HEK293 (cell line): Measurements from ENCODE around the gene UPP1.

Experiments used
- CTCF ChIA-PET: fragments of 350-600 bp; formaldehyde crosslinking; extraction: SDS; loops from one replicate; lab custom pipeline; 2021; ENCODE audit warnings: antibody characterized with exemption; lab: Yijun Ruan, JAX
- POLR2A ChIA-PET: fragments of 300-600 bp; formaldehyde crosslinking; extraction: SDS; loops from one replicate; lab custom pipeline; 2020; ENCODE audit warnings: antibody characterized with exemption, inconsistent platforms; lab: Yijun Ruan, JAX
- H3K27ac ChIP-seq: fragments of 200-500 bp; sonication (Bioruptor generic); 2 replicates; pipeline ENCODE4 v1.5.1; 2014; ENCODE audit warnings: low read depth, low read length, control low read depth, inconsistent platforms; ENCODE audit errors: extremely low read depth
- H3K36me3 ChIP-seq, 2 experiments: fragments of 200-500 bp in 1 of 2; sonication (Bioruptor generic) in 1 of 2; 1 replicate in 1 of 2; 2 replicates in 1 of 2; pipeline ENCODE4 v1.5.1; 2014 to 2017; ENCODE audit warnings: inconsistent platforms in 2 of 2, low read length in 2 of 2; ENCODE audit not compliant: control insufficient read depth in 2 of 2, insufficient read depth in 1 of 2
- H3K4me1 ChIP-seq: fragments of 200-500 bp; sonication (Bioruptor generic); 2 replicates; pipeline ENCODE4 v1.5.1; 2014; ENCODE audit warnings: mild to moderate bottlenecking, low read length, inconsistent platforms; ENCODE audit not compliant: control insufficient read depth, insufficient read depth
- H3K4me3 ChIP-seq: 2 replicates; pipeline ENCODE4 v1.5.1; 2011; ENCODE audit warnings: low read depth, mild to moderate bottlenecking, control low read depth, low read length, moderate library complexity
- H3K9me3 ChIP-seq: fragments of 200-500 bp; sonication (Bioruptor generic); 2 replicates; pipeline ENCODE4 v1.5.1; 2014; ENCODE audit warnings: low read depth, low read length, inconsistent platforms; ENCODE audit not compliant: control insufficient read depth, insufficient read depth
- GLI2 ChIP-seq: fragments of 450-650 bp; formaldehyde crosslinking; IDR thresholded peaks from 2 replicates; pipeline ENCODE4; 2017; ENCODE audit warnings: missing biosample characterization, missing genetic modification characterization, low read depth, borderline replicate concordance
- GLI4 ChIP-seq: fragments of 450-650 bp; formaldehyde crosslinking; IDR thresholded peaks from 2 replicates; pipeline ENCODE4 v1.5.1; 2016; ENCODE audit warnings: missing biosample characterization, missing genetic modification characterization
- GLIS1 ChIP-seq: fragments of 450-650 bp; formaldehyde crosslinking; IDR thresholded peaks from 2 replicates; pipeline ENCODE4 v1.5.1; 2016; ENCODE audit warnings: missing biosample characterization, missing genetic modification characterization
- HOXC10 ChIP-seq: sonication (generic); formaldehyde crosslinking; IDR thresholded peaks from 2 replicates; pipeline ENCODE4 v1.8.1; 2023; ENCODE audit warnings: mild to moderate bottlenecking, missing genetic modification reagents
- KLF7 ChIP-seq: fragments of 450-650 bp; formaldehyde crosslinking; IDR thresholded peaks from 2 replicates; pipeline ENCODE4 v1.5.1; 2016; ENCODE audit warnings: missing biosample characterization, missing genetic modification characterization, borderline replicate concordance
- RBAK ChIP-seq: fragments of 450-650 bp; formaldehyde crosslinking; IDR thresholded peaks from 2 replicates; pipeline ENCODE4 v1.5.1; 2016; ENCODE audit warnings: missing biosample characterization, missing genetic modification characterization
- WT1 ChIP-seq: fragments of 450-650 bp; formaldehyde crosslinking; IDR thresholded peaks from 2 replicates; pipeline ENCODE4 v1.5.1; 2016; ENCODE audit warnings: missing biosample characterization, missing genetic modification characterization
- YY2 ChIP-seq: fragments of 450-650 bp; formaldehyde crosslinking; IDR thresholded peaks from 2 replicates; pipeline ENCODE4 v1.5.1; 2016; ENCODE audit warnings: missing biosample characterization, missing genetic modification characterization
- ZBTB20 ChIP-seq: fragments of 450-650 bp; formaldehyde crosslinking; IDR thresholded peaks from 2 replicates; pipeline ENCODE4 v1.5.1; 2016; ENCODE audit warnings: missing biosample characterization, missing genetic modification characterization
- ZBTB21 ChIP-seq: fragments of 450-650 bp; formaldehyde crosslinking; IDR thresholded peaks from 2 replicates; pipeline ENCODE4 v1.5.1; 2017; ENCODE audit warnings: missing biosample characterization, missing genetic modification characterization
- ZBTB48 ChIP-seq: fragments of 450-650 bp; formaldehyde crosslinking; IDR thresholded peaks from 2 replicates; pipeline ENCODE4 v1.5.1; 2016; ENCODE audit warnings: missing biosample characterization, missing genetic modification characterization
- ZFP37 ChIP-seq: fragments of 450-650 bp; formaldehyde crosslinking; IDR thresholded peaks from 2 replicates; pipeline ENCODE4 v1.5.1; 2016; ENCODE audit warnings: missing biosample characterization, missing genetic modification characterization
- ZFP41 ChIP-seq: fragments of 450-650 bp; formaldehyde crosslinking; IDR thresholded peaks from 2 replicates; pipeline ENCODE4 v1.5.1; 2016; ENCODE audit warnings: missing biosample characterization, missing genetic modification characterization, borderline replicate concordance
- ZIC2 ChIP-seq: fragments of 450-650 bp; formaldehyde crosslinking; IDR thresholded peaks from 2 replicates; pipeline ENCODE4 v1.5.1; 2016; ENCODE audit warnings: missing biosample characterization, missing genetic modification characterization
- ZNF132 ChIP-seq: fragments of 450-650 bp; formaldehyde crosslinking; IDR thresholded peaks from 2 replicates; pipeline ENCODE4 v1.5.1; 2017; ENCODE audit warnings: missing biosample characterization, missing genetic modification characterization, borderline replicate concordance
- ZNF140 ChIP-seq: fragments of 450-650 bp; formaldehyde crosslinking; IDR thresholded peaks from 2 replicates; pipeline ENCODE4 v1.5.1; 2016; ENCODE audit warnings: missing biosample characterization, missing genetic modification characterization
- ZNF223 ChIP-seq: fragments of 450-650 bp; formaldehyde crosslinking; IDR thresholded peaks from 2 replicates; pipeline ENCODE4 v1.5.1; 2016; ENCODE audit warnings: missing biosample characterization, missing genetic modification characterization
- ZNF302 ChIP-seq: fragments of 450-650 bp; formaldehyde crosslinking; IDR thresholded peaks from 2 replicates; pipeline ENCODE4 v1.5.1; 2016; ENCODE audit warnings: missing biosample characterization, missing genetic modification characterization, low read depth
- ZNF311 ChIP-seq: fragments of 450-650 bp; formaldehyde crosslinking; IDR thresholded peaks from 2 replicates; pipeline ENCODE4 v1.5.1; 2017; ENCODE audit warnings: missing biosample characterization, missing genetic modification characterization, borderline replicate concordance
- ZNF362 ChIP-seq: fragments of 450-650 bp; formaldehyde crosslinking; IDR thresholded peaks from 2 replicates; pipeline ENCODE4 v1.5.1; 2016; ENCODE audit warnings: missing biosample characterization, missing genetic modification characterization
- ZNF433 ChIP-seq: fragments of 450-650 bp; formaldehyde crosslinking; IDR thresholded peaks from 2 replicates; pipeline ENCODE4 v1.5.1; 2016; ENCODE audit warnings: missing biosample characterization, missing genetic modification characterization, low read depth
- ZNF600 ChIP-seq: fragments of 450-650 bp; formaldehyde crosslinking; IDR thresholded peaks from 2 replicates; pipeline ENCODE4 v1.5.1; 2016; ENCODE audit warnings: missing biosample characterization, missing genetic modification characterization
- ZNF707 ChIP-seq: fragments of 450-650 bp; formaldehyde crosslinking; IDR thresholded peaks from 2 replicates; pipeline ENCODE4 v1.5.1; 2016; ENCODE audit warnings: missing biosample characterization, missing genetic modification characterization
- ZNF747 ChIP-seq: fragments of 450-650 bp; formaldehyde crosslinking; IDR thresholded peaks from 2 replicates; pipeline ENCODE4 v1.5.1; 2016; ENCODE audit warnings: missing biosample characterization, missing genetic modification characterization
- ZNF777 ChIP-seq: fragments of 450-650 bp; formaldehyde crosslinking; IDR thresholded peaks from 2 replicates; pipeline ENCODE4 v1.5.1; 2017; ENCODE audit warnings: missing biosample characterization, missing genetic modification characterization, borderline replicate concordance
- TF ChIP-seq, protein P1 (sequence below): fragments of 450-650 bp; formaldehyde crosslinking; conservative IDR thresholded peaks from 2 replicates; pipeline ENCODE4 v1.5.1; 2016; ENCODE audit warnings: low read depth, missing biosample characterization, missing genetic modification characterization
- TF ChIP-seq, protein P2 (sequence below): fragments of 450-650 bp; formaldehyde crosslinking; IDR thresholded peaks from 2 replicates; pipeline ENCODE4; 2016; ENCODE audit warnings: missing biosample characterization, missing genetic modification characterization

Gene UPP1

GRCh38 chr7:48111596-48111995 lies 22.5 kb downstream of the UPP1 start:
- H3K27ac ChIP-seq = no peak overlapping the region
- H3K36me3 ChIP-seq = peaks cover 0 to 28% of the 10 kb centered on the region in 2 experiments
- POLR2A ChIA-PET = no interaction called here
- no peak overlapping the region for H3K4me3 ChIP-seq
- no peaks in the 10 kb centered on the region for H3K4me1 ChIP-seq
- CTCF ChIA-PET = interaction anchor here (1.5 to 6.8 kb wide), 4 partner anchors 10 to 129 kb away, joined by 10 to 88 read pairs (median 20); no protein-coding TSS in a partner anchor
- H3K9me3 ChIP-seq = no peaks in the 10 kb centered on the region
- no peak for TF ChIP-seq ZNF302 (tag by site-specific recombination)
- TF ChIP-seq ZNF311 (tag by site-specific recombination) = no peak
- TF ChIP-seq ZNF777 = no peak
- no peak for TF ChIP-seq ZNF433 (tag by site-specific recombination)
- TF ChIP-seq ZNF132 (tag by site-specific recombination) = no peak
- TF ChIP-seq GLI4 (tag by site-specific recombination) = no peak
- no peak for TF ChIP-seq GLI2 (tag by site-specific recombination)
- TF ChIP-seq GLIS1 (tag by site-specific recombination) = no peak
- TF ChIP-seq ZNF223 (tag by site-specific recombination) = no peak
- no peak for TF ChIP-seq ZNF747 (tag by site-specific recombination)
- no peak for TF ChIP-seq ZNF707 (tag by site-specific recombination)
- TF ChIP-seq WT1 = no peak
- no peak for TF ChIP-seq ZIC2 (tag by site-specific recombination)
- TF ChIP-seq, all 188 proteins: peak for 0

DNA sequence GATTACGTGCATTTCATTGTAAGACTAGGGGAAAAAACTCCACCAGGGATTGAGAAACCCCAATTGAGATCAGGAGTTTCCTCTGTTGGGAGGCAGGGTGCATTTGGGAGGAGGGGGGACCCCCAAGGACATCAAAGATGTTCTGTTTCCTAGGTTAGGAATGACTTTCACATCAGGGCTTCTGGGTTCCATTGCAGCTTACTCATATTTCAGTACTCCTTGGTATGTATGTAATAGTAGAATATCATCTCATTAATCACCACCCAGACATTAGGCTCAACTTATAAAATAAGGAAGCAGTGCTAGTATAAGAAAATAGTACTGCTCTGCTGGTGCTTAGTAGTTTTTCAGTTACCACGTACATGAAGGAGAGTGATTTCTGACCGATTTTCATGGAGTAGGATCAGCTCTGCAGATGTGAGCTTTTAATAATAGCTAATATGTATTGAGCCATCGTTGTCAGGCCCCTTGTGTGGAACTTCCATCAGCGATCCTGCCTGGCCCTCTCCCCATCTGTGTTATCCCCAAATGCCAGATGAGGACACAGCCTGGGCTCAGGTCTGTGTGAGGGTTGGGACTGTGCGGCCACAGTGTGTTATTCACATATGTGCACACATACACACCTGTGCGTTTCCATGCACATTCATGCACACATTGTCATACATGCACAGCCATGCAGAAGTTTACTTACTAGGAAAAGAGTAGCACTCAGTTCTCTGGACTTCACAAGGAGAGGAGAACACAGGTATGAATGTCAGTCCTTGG lies 23.5 kb downstream of the UPP1 start:
- CTCF ChIA-PET = interaction anchor here (0.6 to 6.8 kb wide), 2 partner anchors 24 to 120 kb away, joined by 3 to 88 read pairs; no protein-coding TSS in a partner anchor
- TF ChIP-seq, protein P1, sequence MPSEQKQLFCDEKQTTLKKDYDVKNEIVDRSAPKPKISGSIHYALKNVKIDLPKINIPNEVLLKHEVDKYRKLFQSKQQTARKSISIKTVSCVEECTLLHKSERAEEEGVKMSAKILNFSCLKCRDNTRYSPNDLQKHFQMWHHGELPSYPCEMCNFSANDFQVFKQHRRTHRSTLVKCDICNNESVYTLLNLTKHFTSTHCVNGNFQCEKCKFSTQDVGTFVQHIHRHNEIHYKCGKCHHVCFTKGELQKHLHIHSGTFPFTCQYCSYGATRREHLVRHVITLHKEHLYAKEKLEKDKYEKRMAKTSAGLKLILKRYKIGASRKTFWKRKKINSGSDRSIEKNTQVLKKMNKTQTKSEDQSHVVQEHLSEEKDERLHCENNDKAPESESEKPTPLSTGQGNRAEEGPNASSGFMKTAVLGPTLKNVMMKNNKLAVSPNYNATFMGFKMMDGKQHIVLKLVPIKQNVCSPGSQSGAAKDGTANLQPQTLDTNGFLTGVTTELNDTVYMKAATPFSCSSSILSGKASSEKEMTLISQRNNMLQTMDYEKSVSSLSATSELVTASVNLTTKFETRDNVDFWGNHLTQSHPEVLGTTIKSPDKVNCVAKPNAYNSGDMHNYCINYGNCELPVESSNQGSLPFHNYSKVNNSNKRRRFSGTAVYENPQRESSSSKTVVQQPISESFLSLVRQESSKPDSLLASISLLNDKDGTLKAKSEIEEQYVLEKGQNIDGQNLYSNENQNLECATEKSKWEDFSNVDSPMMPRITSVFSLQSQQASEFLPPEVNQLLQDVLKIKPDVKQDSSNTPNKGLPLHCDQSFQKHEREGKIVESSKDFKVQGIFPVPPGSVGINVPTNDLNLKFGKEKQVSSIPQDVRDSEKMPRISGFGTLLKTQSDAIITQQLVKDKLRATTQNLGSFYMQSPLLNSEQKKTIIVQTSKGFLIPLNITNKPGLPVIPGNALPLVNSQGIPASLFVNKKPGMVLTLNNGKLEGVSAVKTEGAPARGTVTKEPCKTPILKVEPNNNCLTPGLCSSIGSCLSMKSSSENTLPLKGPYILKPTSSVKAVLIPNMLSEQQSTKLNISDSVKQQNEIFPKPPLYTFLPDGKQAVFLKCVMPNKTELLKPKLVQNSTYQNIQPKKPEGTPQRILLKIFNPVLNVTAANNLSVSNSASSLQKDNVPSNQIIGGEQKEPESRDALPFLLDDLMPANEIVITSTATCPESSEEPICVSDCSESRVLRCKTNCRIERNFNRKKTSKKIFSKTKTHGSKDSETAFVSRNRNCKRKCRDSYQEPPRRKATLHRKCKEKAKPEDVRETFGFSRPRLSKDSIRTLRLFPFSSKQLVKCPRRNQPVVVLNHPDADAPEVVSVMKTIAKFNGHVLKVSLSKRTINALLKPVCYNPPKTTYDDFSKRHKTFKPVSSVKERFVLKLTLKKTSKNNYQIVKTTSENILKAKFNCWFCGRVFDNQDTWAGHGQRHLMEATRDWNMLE = no peak
- TF ChIP-seq RBAK (tag by site-specific recombination) (no peak), ZBTB48 (tag by site-specific recombination) (no peak), YY2 (tag by site-specific recombination) (no peak), KLF7 (tag by site-specific recombination) (no peak), ZBTB21 (no peak), ZNF362 (tag by site-specific recombination) (no peak), ZNF600 (tag by site-specific recombination) (no peak), ZNF140 (tag by site-specific recombination) (no peak), ZBTB20 (tag by site-specific recombination) (no peak), HOXC10 (no peak), ZFP41 (tag by site-specific recombination) (no peak), ZFP37 (no peak)
- TF ChIP-seq, protein P2, sequence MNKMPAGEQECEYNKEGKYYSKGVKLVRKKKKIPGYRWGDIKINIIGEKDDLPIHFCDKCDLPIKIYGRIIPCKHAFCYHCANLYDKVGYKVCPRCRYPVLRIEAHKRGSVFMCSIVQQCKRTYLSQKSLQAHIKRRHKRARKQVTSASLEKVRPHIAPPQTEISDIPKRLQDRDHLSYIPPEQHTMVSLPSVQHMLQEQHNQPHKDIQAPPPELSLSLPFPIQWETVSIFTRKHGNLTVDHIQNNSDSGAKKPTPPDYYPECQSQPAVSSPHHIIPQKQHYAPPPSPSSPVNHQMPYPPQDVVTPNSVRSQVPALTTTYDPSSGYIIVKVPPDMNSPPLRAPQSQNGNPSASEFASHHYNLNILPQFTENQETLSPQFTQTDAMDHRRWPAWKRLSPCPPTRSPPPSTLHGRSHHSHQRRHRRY (tag by site-specific recombination) = no peak

More for the DNA sequence above, 23.5 kb downstream of the UPP1 start:
- Histone ChIP-seq H3K27ac (no peak overlapping the region), H3K4me1 (no peaks in the 10 kb centered on the region), H3K4me3 (no peak overlapping the region), H3K9me3 (no peaks in the 10 kb centered on the region), H3K36me3 (peaks cover 0 to 18% of the 10 kb centered on the region in 2 experiments; a peak in 2 of 3 replicates)
- POLR2A ChIA-PET = no interaction called here
